Activated effector memory CD4-positive, alpha-beta T cell treated with anti-CD3 and anti-CD28 coated beads, Interleukin-2, amount 50 U/mL, for 16 hours (primary cell): ENCODE data around the gene RAPGEF5.

Experiments used
- DNase-seq: peaks from one replicate; pipeline ENCODE4 v3.0.0-alpha.2; 2020

The RAPGEF5 gene

GRCh38 chr7:22302193-22302592 lies 54.8 kb downstream of the RAPGEF5 start:
- no peak for DNase-seq

GRCh38 chr7:22301790-22302189 lies 55.2 kb downstream of the RAPGEF5 start:
- DNase-seq: no peak

GRCh38 chr7:22300839-22301238 lies 56.1 kb downstream of the RAPGEF5 start:
- no peak for DNase-seq

- DNase-seq: no peak
Observed at GRCh38 chr7:22296916-22297315, 60.0 kb downstream of the RAPGEF5 start.

GRCh38 chr7:22296265-22296566 lies 60.7 kb downstream of the RAPGEF5 start:
- DNase-seq: no peak

GRCh38 chr7:22295402-22296264 lies 61.3 kb downstream of the RAPGEF5 start:
- no peak for DNase-seq

GRCh38 chr7:22292531-22292930 lies 64.4 kb downstream of the RAPGEF5 start:
- DNase-seq: no peak

GRCh38 chr7:22291977-22292376 lies 65.0 kb downstream of the RAPGEF5 start:
- no peak for DNase-seq

- DNase-seq: no peak
Observed at GRCh38 chr7:22288202-22288601, 68.8 kb downstream of the RAPGEF5 start.

- no peak for DNase-seq
Observed at GRCh38 chr7:22287412-22287811, 69.5 kb downstream of the RAPGEF5 start.

- DNase-seq: no peak
Observed at GRCh38 chr7:22286436-22286835, 70.5 kb downstream of the RAPGEF5 start.

GRCh38 chr7:22281481-22281880 lies 75.5 kb downstream of the RAPGEF5 start:
- no peak for DNase-seq

GRCh38 chr7:22280031-22280430 lies 76.9 kb downstream of the RAPGEF5 start:
- DNase-seq: no peak

GRCh38 chr7:22278660-22279059 lies 78.3 kb downstream of the RAPGEF5 start:
- no peak for DNase-seq

- no peak for DNase-seq
Observed at GRCh38 chr7:22277375-22277774, 79.6 kb downstream of the RAPGEF5 start.

GRCh38 chr7:22275661-22276060 lies 81.3 kb downstream of the RAPGEF5 start:
- DNase-seq: no peak

GRCh38 chr7:22271311-22271710 lies 85.6 kb downstream of the RAPGEF5 start:
- DNase-seq: no peak

- no peak for DNase-seq
Observed at GRCh38 chr7:22270371-22270770, 86.6 kb downstream of the RAPGEF5 start.

GRCh38 chr7:22269963-22270362 lies 87.0 kb downstream of the RAPGEF5 start:
- no peak for DNase-seq

- no peak for DNase-seq
Observed at GRCh38 chr7:22268884-22269421, 88.0 kb downstream of the RAPGEF5 start.

- DNase-seq: no peak
Observed at GRCh38 chr7:22267930-22268615, 88.9 kb downstream of the RAPGEF5 start.

- DNase-seq: no peak
Observed at GRCh38 chr7:22262538-22262937, 94.4 kb downstream of the RAPGEF5 start.

- no peak for DNase-seq
Observed at GRCh38 chr7:22256541-22257096, 100.3 kb downstream of the RAPGEF5 start.

GRCh38 chr7:22255834-22256233 lies 101.1 kb downstream of the RAPGEF5 start:
- DNase-seq: no peak
